Activated CD8-positive, alpha-beta T cell treated with anti-CD3 and anti-CD28 coated beads for 36 hours (primary cell): ENCODE measurements around the gene C1orf35. TPM values are rescaled to one million over a fixed set of nuclear protein-coding genes. Genes with fewer than 3 reads are reported as not detected.

Experiments
- ATAC-seq: fragments of 200-7000 bp; cut with Tn5 transposase; one replicate; pipeline ENCODE4 v1.10.0; 2021; ENCODE audit warnings: mild to moderate bottlenecking, moderate library complexity
- CTCF ChIA-PET: fragments of 350-600 bp; sonication (Branson Sonifier 250); formaldehyde crosslinking; loops from one replicate; lab custom pipeline; 2021; ENCODE audit warnings: antibody characterized with exemption; lab: Charles Lee
- POLR2A ChIA-PET: fragments of 350-600 bp; sonication (Branson Sonifier 250); formaldehyde crosslinking; loops from one replicate; lab custom pipeline; 2021; ENCODE audit warnings: antibody characterized with exemption; lab: Charles Lee
- DNase-seq: peaks from one replicate; pipeline ENCODE4 v3.0.0-alpha.2; 2020
- H3K27ac Mint-ChIP-seq: one replicate; pipeline ENCODE4 v1.8.0; 2021; ENCODE audit warnings: mild to moderate bottlenecking, mixed read lengths
- H3K27me3 Mint-ChIP-seq: one replicate; pipeline ENCODE4 v1.8.0; 2021; ENCODE audit warnings: mixed read lengths
- H3K36me3 Mint-ChIP-seq: one replicate; pipeline ENCODE4 v1.8.0; 2021; ENCODE audit warnings: low read depth, mixed read lengths
- H3K4me1 Mint-ChIP-seq: one replicate; pipeline ENCODE4 v1.8.0; 2021; ENCODE audit warnings: low read depth, mixed read lengths
- H3K4me3 Mint-ChIP-seq: one replicate; pipeline ENCODE4 v1.8.0; 2021; ENCODE audit warnings: mild to moderate bottlenecking, moderate library complexity, mixed read lengths
- H3K9me3 Mint-ChIP-seq: one replicate; pipeline ENCODE4 v1.8.0; 2021; ENCODE audit warnings: mixed read lengths
- CTCF ChIP-seq: fragments of 200-600 bp; IDR thresholded peaks from one replicate; pipeline ENCODE4 v1.8.0; 2022; ENCODE audit warnings: antibody characterized with exemption, mild to moderate bottlenecking
- intact Hi-C: fragments of 100-400 bp; cut with micrococcal nuclease; formaldehyde crosslinking; loops from one replicate; pipeline ENCODE4 v1.10.0; 2022
- total RNA-seq, 2 experiments: library from RNA; stranded (reverse); gene quantifications; one replicate each; pipeline ENCODE4 v1.2.3, GENCODE V29; 2021

The C1orf35 gene
- total RNA-seq, 2 experiments from 2014 or later, result 22.2 to 23.5 TPM

DNA sequence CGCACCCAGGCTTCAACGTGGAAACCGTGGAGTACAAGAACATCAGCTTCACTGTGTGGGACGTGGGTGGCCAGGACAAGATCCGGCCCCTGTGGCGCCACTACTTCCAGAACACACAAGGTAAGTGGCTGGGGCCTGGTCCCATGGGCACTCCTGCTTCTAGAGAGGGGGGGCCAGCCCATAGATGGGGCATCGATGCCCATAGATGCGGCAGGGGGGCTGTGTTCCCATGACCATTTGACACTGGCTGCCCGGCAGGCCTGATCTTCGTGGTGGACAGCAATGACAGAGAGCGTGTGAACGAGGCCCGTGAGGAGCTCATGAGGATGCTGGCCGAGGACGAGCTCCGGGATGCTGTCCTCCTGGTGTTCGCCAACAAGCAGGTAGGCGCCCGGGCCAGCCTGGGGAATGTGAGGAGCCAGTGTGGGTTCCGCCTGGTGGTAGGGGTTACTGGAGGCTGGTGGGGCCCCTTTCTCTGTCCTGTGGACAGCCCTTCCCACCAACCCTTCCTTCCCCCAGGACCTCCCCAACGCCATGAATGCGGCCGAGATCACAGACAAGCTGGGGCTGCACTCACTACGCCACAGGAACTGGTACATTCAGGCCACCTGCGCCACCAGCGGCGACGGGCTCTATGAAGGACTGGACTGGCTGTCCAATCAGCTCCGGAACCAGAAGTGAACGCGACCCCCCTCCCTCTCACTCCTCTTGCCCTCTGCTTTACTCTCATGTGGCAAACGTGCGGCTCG lies 5.6 kb downstream of the C1orf35 start:
- TF ChIP-seq CTCF, result no peak
- Mint-ChIP-seq H3K4me3 (no peak overlapping the region), H3K4me1 (peaks cover 17% of the 10 kb centered on the region), H3K36me3 (peaks cover 61% of the 10 kb centered on the region), H3K9me3 (peaks cover 14% of the 10 kb centered on the region), H3K27ac (no peak overlapping the region), H3K27me3 (no peaks in the 10 kb centered on the region)
- DNase-seq, result peak; percentile 5
- intact Hi-C loops, result no loop called here
- ChIA-PET CTCF (no interaction called here), POLR2A (interaction anchor here (0.7 to 5.8 kb wide), 7 partner anchors 7 to 92 kb away, joined by 3 to 51 read pairs (median 4); partner anchors contain the start of genes ARF1 and MRPL55)
- ATAC-seq, result no peak

DNA sequence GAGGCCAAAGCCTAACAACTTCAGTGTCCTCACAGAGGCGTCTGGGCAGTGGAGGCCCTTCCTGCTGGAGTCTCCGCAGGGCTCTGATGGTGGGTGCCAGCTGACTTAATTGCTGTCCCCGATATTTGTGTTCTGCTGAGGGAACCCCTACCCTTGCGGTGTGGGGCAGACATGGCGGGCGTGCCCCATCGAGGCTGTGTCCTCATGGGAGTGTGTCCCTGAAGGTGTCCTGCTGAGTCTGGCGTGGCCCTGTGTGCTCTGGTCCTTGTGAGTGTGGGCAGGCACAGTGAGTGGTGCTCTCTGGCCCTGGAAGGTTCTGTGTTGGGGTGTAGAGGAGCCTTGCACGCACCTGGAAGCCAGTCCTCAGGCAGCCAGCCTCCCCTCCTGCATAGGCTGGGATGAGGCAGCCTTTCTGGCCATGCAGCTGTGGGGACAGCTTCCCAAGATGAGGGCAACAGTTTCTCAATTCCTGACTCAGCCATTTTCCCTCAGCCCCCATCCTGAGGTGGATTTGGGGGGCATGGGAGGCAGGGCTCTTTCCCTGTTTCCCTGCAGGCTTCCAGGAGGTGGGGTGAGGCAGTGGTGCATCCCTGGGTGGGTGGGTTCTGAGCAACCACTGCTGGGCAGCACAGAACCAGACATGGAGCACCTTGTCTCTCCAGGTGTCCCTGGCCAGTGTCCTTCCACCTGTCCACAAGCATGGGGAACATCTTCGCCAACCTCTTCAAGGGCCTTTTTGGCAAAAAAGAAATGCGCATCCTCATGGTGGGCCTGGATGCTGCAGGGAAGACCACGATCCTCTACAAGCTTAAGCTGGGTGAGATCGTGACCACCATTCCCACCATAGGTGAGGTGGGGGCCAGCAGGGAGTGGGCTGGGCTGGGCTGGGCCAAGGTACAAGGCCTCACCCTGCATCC lies 6.5 kb downstream of the C1orf35 start:
- Mint-ChIP-seq H3K27ac (no peak overlapping the region), H3K27me3 (no peaks in the 10 kb centered on the region), H3K36me3 (peaks cover 69% of the 10 kb centered on the region), H3K4me3 (no peak overlapping the region), H3K4me1 (peaks cover 25% of the 10 kb centered on the region), H3K9me3 (peaks cover 14% of the 10 kb centered on the region)
- no peak for TF ChIP-seq CTCF
- ChIA-PET CTCF (no interaction called here), POLR2A (interaction anchor here (0.7 to 5.8 kb wide), 6 partner anchors 6 to 251 kb away, joined by 3 to 51 read pairs (median 5); partner anchors contain the start of genes ARF1 and MRPL55)
- intact Hi-C loops, result no loop called here
- peak; percentile 0 for DNase-seq
- no peak for ATAC-seq

DNA sequence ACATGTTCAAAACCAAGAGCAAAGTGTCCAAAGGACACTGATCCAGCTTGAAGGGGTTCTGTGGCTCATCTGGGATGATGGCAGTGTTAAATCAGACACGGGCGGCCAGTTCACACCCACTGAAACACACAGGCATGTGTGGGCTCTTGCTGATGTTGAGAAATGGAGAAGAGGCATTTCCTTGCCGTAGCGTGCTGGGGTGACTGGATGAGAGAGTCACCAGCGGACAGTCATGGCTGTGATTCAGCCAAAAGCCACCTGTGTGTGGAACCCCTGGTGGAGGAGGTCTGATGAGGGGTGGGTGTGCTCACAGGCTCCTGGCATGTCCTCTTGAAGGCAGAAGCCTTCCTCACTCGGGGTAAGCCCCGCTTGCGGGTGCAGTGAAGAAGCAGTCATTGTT lies 7.2 kb downstream of the C1orf35 start:
- ChIA-PET POLR2A (interaction anchor here (1.4 to 5.6 kb wide), 2 partner anchors 9 to 13 kb away, joined by 4 to 40 read pairs; partner anchors contain the start of gene ARF1), CTCF (no interaction called here)
- H3K27me3 Mint-ChIP-seq, result no peaks in the 10 kb centered on the region

DNA sequence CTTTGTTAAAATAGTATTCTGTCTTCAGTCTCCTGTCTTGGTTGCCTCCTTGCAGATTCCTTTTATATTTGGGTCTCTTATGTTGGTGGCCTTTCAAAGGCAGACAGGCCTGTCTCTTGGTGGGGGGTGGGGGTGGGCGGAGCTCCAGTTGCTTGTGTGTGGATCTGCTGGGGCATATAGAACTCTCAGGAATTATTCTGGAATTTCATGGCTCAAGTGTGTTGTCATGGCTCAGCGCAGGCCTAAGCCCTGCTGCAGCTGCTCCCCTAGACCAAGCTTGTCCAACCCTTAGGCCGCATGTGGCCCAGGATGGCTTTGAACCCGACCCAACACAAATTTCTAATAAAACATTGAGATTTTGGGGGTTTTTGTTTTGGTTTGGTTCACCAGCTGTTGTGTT lies 8.0 kb downstream of the C1orf35 start:
- Mint-ChIP-seq H3K4me1 (peaks cover 36% of the 10 kb centered on the region), H3K4me3 (no peak overlapping the region), H3K9me3 (peaks cover 14% of the 10 kb centered on the region), H3K27me3 (no peaks in the 10 kb centered on the region), H3K36me3 (peaks cover 81% of the 10 kb centered on the region), H3K27ac (no peak overlapping the region)
- POLR2A ChIA-PET, result interaction anchor here (1.0 to 5.6 kb wide), 3 partner anchors 8 to 12 kb away, joined by 3 to 40 read pairs (median 4); partner anchors contain the start of gene ARF1
- DNase-seq (no peak), ATAC-seq (no peak)
- intact Hi-C loops, result no loop called here
- no peak for TF ChIP-seq CTCF
- CTCF ChIA-PET, result no interaction called here

More for the DNA sequence above, 7.2 kb downstream of the C1orf35 start:
- Mint-ChIP-seq H3K4me3 (no peak overlapping the region), H3K9me3 (peaks cover 14% of the 10 kb centered on the region), H3K4me1 (peaks cover 28% of the 10 kb centered on the region), H3K36me3 (peaks cover 74% of the 10 kb centered on the region), H3K27ac (peak overlapping the region; percentile 31)
- intact Hi-C loops, result no loop called here
- DNase-seq (peak; percentile 0), ATAC-seq (no peak)
- TF ChIP-seq CTCF, result no peak
